NB4 (cell line): ENCODE results near the gene CCDC187.

Experiments used
- CTCF ChIP-seq: IDR thresholded peaks from one replicate; pipeline ENCODE4 v1.5.1; 2012; ENCODE audit warnings: low read depth, low read length
- MAX ChIP-seq: IDR thresholded peaks from 2 replicates; pipeline ENCODE4 v1.6.1; 2011; ENCODE audit warnings: low read depth, low read length
- POLR2A ChIP-seq: IDR thresholded peaks from 2 replicates; pipeline ENCODE4 v1.6.1; 2011; ENCODE audit warnings: mild to moderate bottlenecking; ENCODE audit not compliant: insufficient read length; ENCODE audit errors: extremely low read depth

GRCh38 chr9:136286987-136287379 lies 16.9 kb downstream of the CCDC187 start:
- TF ChIP-seq CTCF (no peak), POLR2A (no peak), MAX (no peak)
